ENCODE data around the gene CAMTA1. TPM values are rescaled to one million over a fixed set of nuclear protein-coding genes. Genes with fewer than 3 reads are reported as not detected.

CAMTA1 gene
- total RNA-seq, 1 donor: 56.1 TPM

GRCh38 chr1:7549277-7550161 lies 764.3 kb downstream of the CAMTA1 start:
- H3K4me3 ChIP-seq (ENCODE audit: low read depth, low read length): no peak overlapping the region
- TF ChIP-seq CTCF (IDR thresholded peaks at IDR 0.05; ENCODE audit: insufficient read depth, low read depth, low read length): no peak
- peak; percentile 74 for DNase-seq (ENCODE audit: low read depth)

GRCh38 chr1:7550261-7550865 lies 765.1 kb downstream of the CAMTA1 start:
- TF ChIP-seq CTCF (IDR thresholded peaks at IDR 0.05; ENCODE audit: insufficient read depth, low read depth, low read length): no peak
- DNase-seq (ENCODE audit: low read depth): no peak
- no peak overlapping the region for H3K4me3 ChIP-seq (ENCODE audit: low read depth, low read length)

- no peak for TF ChIP-seq CTCF (IDR thresholded peaks at IDR 0.05; ENCODE audit: insufficient read depth, low read depth, low read length)
- DNase-seq (ENCODE audit: low read depth): no peak
- H3K4me3 ChIP-seq (ENCODE audit: low read depth, low read length): no peak overlapping the region
These were observed 765.7 kb downstream of the CAMTA1 start for GRCh38 chr1:7550981-7551380.

GRCh38 chr1:7551442-7551841 lies 766.2 kb downstream of the CAMTA1 start:
- no peak for TF ChIP-seq CTCF (IDR thresholded peaks at IDR 0.05; ENCODE audit: insufficient read depth, low read depth, low read length)
- H3K4me3 ChIP-seq (ENCODE audit: low read depth, low read length): no peak overlapping the region
- no peak for DNase-seq (ENCODE audit: low read depth)

- H3K4me3 ChIP-seq (ENCODE audit: low read depth, low read length): no peak overlapping the region
- peak; percentile 81 for DNase-seq (ENCODE audit: low read depth)
- TF ChIP-seq CTCF (IDR thresholded peaks at IDR 0.05; ENCODE audit: insufficient read depth, low read depth, low read length): no peak
These were observed 767.1 kb downstream of the CAMTA1 start for GRCh38 chr1:7552402-7552801.

- no peak overlapping the region for H3K4me3 ChIP-seq (ENCODE audit: low read depth, low read length)
- no peak for DNase-seq (ENCODE audit: low read depth)
- TF ChIP-seq CTCF (IDR thresholded peaks at IDR 0.05; ENCODE audit: insufficient read depth, low read depth, low read length): no peak
These were observed 767.9 kb downstream of the CAMTA1 start for GRCh38 chr1:7553042-7553690.

Data from fibroblast of villous mesenchyme (primary cell).